H9 (cell line): Measurements from ENCODE around the gene RCN1. TPM values are rescaled to one million over a fixed set of nuclear protein-coding genes. Genes with fewer than 3 reads are reported as not detected.
A peak's percentile ranks its signal among the peaks of the same experiment; 100 is the strongest.

Source experiments
- DNase-seq: peaks from one replicate; pipeline ENCODE4 v3.0.0-alpha.2; 2017
- H2AFZ ChIP-seq: one replicate; pipeline ENCODE4 v1.6.1; 2013; ENCODE audit warnings: mild to moderate bottlenecking, low read length, control low read depth, moderate library complexity
- H2AK5ac ChIP-seq: 2 replicates; pipeline ENCODE4 v1.6.1; 2013; ENCODE audit warnings: low read length, control low read depth, mixed read lengths; ENCODE audit not compliant: insufficient read length
- H2BK120ac ChIP-seq: one replicate; pipeline ENCODE4 v1.6.1; 2013; ENCODE audit warnings: low read depth, mild to moderate bottlenecking, low read length, control low read depth, inconsistent platforms; ENCODE audit not compliant: poor library complexity, severe bottlenecking
- H2BK12ac ChIP-seq: 2 replicates; pipeline ENCODE4 v1.6.1; 2013; ENCODE audit warnings: low read length, control low read depth, mixed read lengths, low read depth; ENCODE audit not compliant: insufficient read length
- H2BK15ac ChIP-seq: 2 replicates; pipeline ENCODE4 v1.6.1; 2013; ENCODE audit warnings: low read depth, low read length, control low read depth
- H2BK20ac ChIP-seq: one replicate; pipeline ENCODE4 v1.6.1; 2013; ENCODE audit warnings: low read depth, mild to moderate bottlenecking, low read length, control low read depth, inconsistent platforms; ENCODE audit not compliant: poor library complexity, severe bottlenecking
- H2BK5ac ChIP-seq: 2 replicates; pipeline ENCODE4 v1.6.1; 2013; ENCODE audit warnings: low read length, control low read depth, mixed read lengths; ENCODE audit not compliant: insufficient read length
- H3K14ac ChIP-seq: 2 replicates; pipeline ENCODE4 v1.6.1; 2013; ENCODE audit warnings: low read length, control low read depth; ENCODE audit not compliant: insufficient read depth
- H3K18ac ChIP-seq: 2 replicates; pipeline ENCODE4 v1.6.1; 2013; ENCODE audit warnings: low read depth, mild to moderate bottlenecking, mixed read lengths, low read length, control low read depth; ENCODE audit not compliant: insufficient read length
- H3K23ac ChIP-seq: 2 replicates; pipeline ENCODE4 v1.6.1; 2013; ENCODE audit warnings: low read length, control low read depth, mixed read lengths, low read depth; ENCODE audit not compliant: insufficient read length
- H3K23me2 ChIP-seq: 2 replicates; pipeline ENCODE4 v1.6.1; 2013; ENCODE audit warnings: low read depth, mild to moderate bottlenecking, mixed read lengths, low read length, control low read depth; ENCODE audit not compliant: insufficient read length, poor library complexity, severe bottlenecking
- H3K27ac ChIP-seq: 2 replicates; pipeline ENCODE4 v1.5.1; 2013; ENCODE audit warnings: low read length, control low read depth, mixed read lengths, low read depth; ENCODE audit not compliant: insufficient read length
- H3K27me3 ChIP-seq: 2 replicates; pipeline ENCODE4 v1.6.1; 2013; ENCODE audit warnings: low read length, control low read depth, inconsistent platforms; ENCODE audit not compliant: insufficient read depth
- H3K4ac ChIP-seq: 2 replicates; pipeline ENCODE4 v1.6.1; 2013; ENCODE audit warnings: low read depth, mild to moderate bottlenecking, control low read depth, inconsistent platforms, low read length, moderate library complexity
- H3K4me1 ChIP-seq: 2 replicates; pipeline ENCODE4 v1.6.1; 2013; ENCODE audit warnings: low read length, control low read depth, inconsistent platforms; ENCODE audit not compliant: insufficient read depth
- H3K4me2 ChIP-seq: 2 replicates; pipeline ENCODE4 v1.6.1; 2013; ENCODE audit warnings: low read length, control low read depth, mixed read lengths; ENCODE audit not compliant: insufficient read length, insufficient read depth
- H3K56ac ChIP-seq: 2 replicates; pipeline ENCODE4 v1.6.1; 2013; ENCODE audit warnings: low read depth, mild to moderate bottlenecking, mixed read lengths, low read length, control low read depth; ENCODE audit not compliant: insufficient read length
- H3K79me1 ChIP-seq: 2 replicates; pipeline ENCODE4 v1.6.1; 2013; ENCODE audit warnings: low read depth, mild to moderate bottlenecking, moderate library complexity, low read length, control low read depth, inconsistent platforms; ENCODE audit not compliant: insufficient read depth, poor library complexity, severe bottlenecking
- H3K79me2 ChIP-seq: 2 replicates; pipeline ENCODE4 v1.6.1; 2013; ENCODE audit warnings: low read length, control low read depth, inconsistent platforms; ENCODE audit not compliant: insufficient read depth
- H3K9ac ChIP-seq: 2 replicates; pipeline ENCODE4 v1.6.1; 2013; ENCODE audit warnings: low read length, control low read depth, mixed read lengths; ENCODE audit not compliant: insufficient read length; ENCODE audit errors: extremely low read depth
- H3K9me3 ChIP-seq: one replicate; pipeline ENCODE4 v1.6.1; 2013; ENCODE audit warnings: low read depth, low read length, inconsistent platforms; ENCODE audit not compliant: control insufficient read depth
- H3T11ph ChIP-seq: one replicate; pipeline ENCODE4 v1.6.1; 2013; ENCODE audit warnings: mild to moderate bottlenecking, low read length, control low read depth, inconsistent platforms
- H4K20me1 ChIP-seq: one replicate; pipeline ENCODE4 v1.6.1; 2013; ENCODE audit not compliant: control insufficient read depth, insufficient read length, insufficient read depth
- H4K5ac ChIP-seq: 2 replicates; pipeline ENCODE4 v1.6.1; 2013; ENCODE audit warnings: low read depth, mild to moderate bottlenecking, mixed read lengths, low read length, control low read depth; ENCODE audit not compliant: insufficient read length
- H4K8ac ChIP-seq: replicated peaks from 2 replicates; pipeline ENCODE4 v1.6.1; 2013; ENCODE audit warnings: low read length, control low read depth, mixed read lengths, low read depth; ENCODE audit not compliant: insufficient read length
- H4K91ac ChIP-seq: 2 replicates; pipeline ENCODE4 v1.6.1; 2013; ENCODE audit warnings: low read depth, mild to moderate bottlenecking, moderate library complexity, mixed read lengths, low read length, control low read depth; ENCODE audit not compliant: insufficient read length
- H3K27ac Mint-ChIP-seq, 3 experiments: 2 replicates in 2 of 3; 3 replicates in 1 of 3; pipeline ENCODE4 v1.8.0; 2020 to 2021; ENCODE audit warnings: mixed read lengths in 3 of 3, mild to moderate bottlenecking in 1 of 3, moderate library complexity in 1 of 3
- H3K27me3 Mint-ChIP-seq: 2 replicates; pipeline ENCODE4 v1.8.0; 2021; ENCODE audit warnings: low read depth, mild to moderate bottlenecking, moderate library complexity, mixed read lengths
- H3K36me3 Mint-ChIP-seq, 3 experiments: 2 replicates in 2 of 3; 3 replicates in 1 of 3; pipeline ENCODE4 v1.8.0; 2020 to 2021; ENCODE audit warnings: low read depth in 3 of 3, mixed read lengths in 3 of 3; ENCODE audit not compliant: insufficient read depth in 1 of 3
- H3K4me1 Mint-ChIP-seq, 2 experiments: 2 replicates each; pipeline ENCODE4 v1.8.0; 2020; ENCODE audit warnings: mixed read lengths in 2 of 2
- H3K4me3 Mint-ChIP-seq, 2 experiments: 2 replicates in 1 of 2; 3 replicates in 1 of 2; pipeline ENCODE4 v1.8.0; 2020 to 2021; ENCODE audit warnings: mild to moderate bottlenecking in 2 of 2, mixed read lengths in 2 of 2, moderate library complexity in 1 of 2
- H3K9me3 Mint-ChIP-seq, 2 experiments: 2 replicates in 1 of 2; 3 replicates in 1 of 2; pipeline ENCODE4 v1.8.0; 2020; ENCODE audit warnings: mild to moderate bottlenecking in 2 of 2, mixed read lengths in 2 of 2, moderate library complexity in 1 of 2
- CTCF ChIP-seq: fragments of 200-600 bp; sonication (generic); conservative IDR thresholded peaks from 3 replicates; pipeline ENCODE4 v1.8.0; 2021; ENCODE audit warnings: antibody characterized with exemption, mild to moderate bottlenecking
- WGBS: extraction: QIAGEN DNeasy Blood & Tissue Kit; methylation state at CpG from one replicate; pipeline ENCODE4 v1.1.7; 2013; ENCODE audit warnings: missing lambda C conversion rate, low lambda C conversion rate, mixed read lengths; ENCODE audit not compliant: insufficient read length; ENCODE audit errors: extremely low coverage; 5-methylcytosine and 5-hydroxymethylcytosine counted together
- long read RNA-seq: library from polyadenylated mRNA; unstranded; transcript quantifications from one replicate; pipeline ENCODE4 v2.0.0, GENCODE V29; 2020
- total RNA-seq: library from RNA; stranded (reverse); gene quantifications from 2 replicates; pipeline ENCODE4 v1.2.1, GENCODE V29; 2021

The RCN1 gene
- total RNA-seq, result 109 and 114 TPM in 2 replicates
- long read RNA-seq, transcript RCN1-201 (6 exons, 2,572 nt), result major isoform, 1,302 of 1,336 reads
- long read RNA-seq, partial matches to known transcripts, result 10 of 1,336 reads
- long read RNA-seq, other reads (novel, unspliced or antisense), result 19 of 1,336 reads

GRCh38 chr11:32090545-32091370 lies at the start of gene RCN1:
RCN1 (plus strand) TSS chr11:32091074; CDS start chr11:32091197, 123 bp downstream.
- Histone ChIP-seq H4K8ac (no peak within 1 kb of the TSS), H3K27ac (no peak within 1 kb of the TSS), H3K4me2 (peak within 1 kb of the TSS; percentile 91), H2BK20ac (no peak within 1 kb of the TSS), H2BK15ac (no peak within 1 kb of the TSS), H3K56ac (no peak within 1 kb of the TSS), H3K27me3 (no peaks in the 10 kb centered on the region), H3K9me3 (no peaks in the 10 kb centered on the region), H2BK5ac (no peak within 1 kb of the TSS), H3K18ac (peak within 1 kb of the TSS; percentile 69), H2AK5ac (no peak within 1 kb of the TSS), H3K9ac (peak within 1 kb of the TSS; percentile 72), H3K14ac (peak within 1 kb of the TSS; percentile 81), H2BK120ac (peak within 1 kb of the TSS; percentile 94), H2AFZ (peak within 1 kb of the TSS; percentile 87), H2BK12ac (no peak within 1 kb of the TSS), H3K23me2 (peaks cover 8% of the 10 kb centered on the region), H3K4ac (peak within 1 kb of the TSS; percentile 2; the same call in 1 of the 2 replicates), H3K79me1 (peaks cover 12% of the 10 kb centered on the region), H3K4me1 (no peaks in the 10 kb centered on the region; the same call in 1 of the 2 replicates), H3K23ac (no peak within 1 kb of the TSS), H4K5ac (no peak within 1 kb of the TSS), H3T11ph (no peak within 1 kb of the TSS), H3K79me2 (peaks cover 27% of the 10 kb centered on the region; the same call in 1 of the 2 replicates), H4K20me1 (no peaks in the 10 kb centered on the region), H4K91ac (peak within 1 kb of the TSS; percentile 71)
- no peaks in the 10 kb centered on the region; a peak in 1 of 5 replicates for H3K9me3 Mint-ChIP-seq
- TF ChIP-seq CTCF, result no peak
- peaks cover 29 to 38% of the 10 kb centered on the region in 2 experiments for H3K4me1 Mint-ChIP-seq
- no CpG with 5 or more reads among the region's 79 CpGs for WGBS
- H3K36me3 Mint-ChIP-seq, result peaks cover 14 to 20% (median 15%) of the 10 kb centered on the region in 3 experiments
- peak within 1 kb of the TSS; percentile 81 to 90 for H3K4me3 Mint-ChIP-seq
- peak; percentile 95 for DNase-seq
- H3K27me3 Mint-ChIP-seq, result peaks cover 7% of the 10 kb centered on the region
- peak within 1 kb of the TSS; percentile 84 to 97 (median 95) for H3K27ac Mint-ChIP-seq
